GM23338 (cell line): Measurements from ENCODE around the gene PHAF1. TPM values are rescaled to one million over a fixed set of nuclear protein-coding genes. Genes with fewer than 3 reads are reported as not detected.

Source experiments
- ATAC-seq: fragments of 200-7000 bp; cut with Tn5 transposase; 3 replicates; pipeline ENCODE4 v1.9.1; 2020
- DNase-seq: peaks from one replicate; pipeline ENCODE4 v3.0.0-alpha.2; 2015; ENCODE audit warnings: low spot score
- H2AFZ ChIP-seq: fragments of 200-600 bp; sonication (generic); 2 replicates; pipeline ENCODE4 v1.8.0; 2016; ENCODE audit warnings: antibody characterized with exemption, mild to moderate bottlenecking, moderate library complexity
- H3F3A ChIP-seq: fragments of 200-600 bp; sonication (generic); replicated peaks from 2 replicates; pipeline ENCODE4 v1.8.0; 2017; ENCODE audit warnings: antibody characterized with exemption, mixed run types, low read depth
- H3K27ac ChIP-seq: fragments of 200-600 bp; sonication (generic); 2 replicates; pipeline ENCODE4 v1.6.1; 2016; ENCODE audit warnings: low read depth
- H3K27me3 ChIP-seq: fragments of 200-600 bp; sonication (generic); 2 replicates; pipeline ENCODE4 v1.8.0; 2016; ENCODE audit warnings: mild to moderate bottlenecking, mixed run types, moderate library complexity; ENCODE audit not compliant: insufficient read depth
- H3K36me3 ChIP-seq: fragments of 200-600 bp; sonication (generic); 2 replicates; pipeline ENCODE4 v1.8.0; 2016; ENCODE audit warnings: mild to moderate bottlenecking; ENCODE audit not compliant: insufficient read depth
- H3K4me1 ChIP-seq: fragments of 200-600 bp; sonication (generic); 2 replicates; pipeline ENCODE4 v1.8.0; 2016; ENCODE audit warnings: mild to moderate bottlenecking, moderate library complexity; ENCODE audit not compliant: insufficient read depth
- H3K4me2 ChIP-seq: fragments of 200-600 bp; sonication (generic); 2 replicates; pipeline ENCODE4 v1.7.1; 2017; ENCODE audit warnings: mixed run types
- H3K4me3 ChIP-seq: fragments of 200-600 bp; sonication (generic); 2 replicates; pipeline ENCODE4 v1.6.1; 2016; ENCODE audit warnings: mixed run types
- H3K79me2 ChIP-seq: fragments of 200-600 bp; sonication (generic); replicated peaks from 2 replicates; pipeline ENCODE4 v1.8.0; 2017; ENCODE audit warnings: mild to moderate bottlenecking; ENCODE audit not compliant: insufficient read depth
- H3K9me2 ChIP-seq: fragments of 200-600 bp; sonication (generic); 2 replicates; pipeline ENCODE4 v1.8.0; 2017; ENCODE audit not compliant: insufficient read depth
- H4K20me1 ChIP-seq: fragments of 200-600 bp; sonication (generic); replicated peaks from 2 replicates; pipeline ENCODE4 v1.8.0; 2017; ENCODE audit warnings: mild to moderate bottlenecking; ENCODE audit not compliant: insufficient read depth
- H3K27ac Mint-ChIP-seq: 2 replicates; pipeline ENCODE4 v1.8.0; 2020; ENCODE audit warnings: inconsistent platforms, mild to moderate bottlenecking, moderate library complexity, mixed read lengths
- H3K27me3 Mint-ChIP-seq: 3 replicates; pipeline ENCODE4 v1.8.0; 2022; ENCODE audit warnings: low read depth, mild to moderate bottlenecking, moderate library complexity, mixed read lengths, inconsistent platforms; ENCODE audit not compliant: insufficient read depth, poor library complexity
- H3K36me3 Mint-ChIP-seq: 3 replicates; pipeline ENCODE4 v1.8.0; 2021; ENCODE audit warnings: low read depth, mild to moderate bottlenecking, inconsistent platforms, moderate library complexity, mixed read lengths
- H3K4me1 Mint-ChIP-seq: 3 replicates; pipeline ENCODE4 v1.8.0; 2020; ENCODE audit warnings: mild to moderate bottlenecking, inconsistent platforms, mixed read lengths
- H3K4me3 Mint-ChIP-seq: 3 replicates; pipeline ENCODE4 v1.8.0; 2021; ENCODE audit warnings: moderate library complexity, mild to moderate bottlenecking, inconsistent platforms, mixed read lengths
- H3K9me3 Mint-ChIP-seq: 3 replicates; pipeline ENCODE4 v1.8.0; 2020; ENCODE audit warnings: moderate library complexity, mild to moderate bottlenecking, inconsistent platforms, mixed read lengths
- CREB1 ChIP-seq: fragments of 250-450 bp; sonication (Bioruptor Pico); IDR thresholded peaks from 2 replicates; pipeline ENCODE4 v1.5.0; 2020; ENCODE audit warnings: low read depth, mild to moderate bottlenecking, moderate library complexity
- CTCF ChIP-seq, 2 experiments: fragments of 200-600 bp in 1 of 2; sonication (generic) in 1 of 2; conservative IDR thresholded peaks; 2 replicates each; pipeline versions ENCODE4 v1.5.1 to v1.6.1; 2016 to 2017; ENCODE audit warnings: antibody characterized with exemption in 2 of 2, low read depth in 2 of 2, mild to moderate bottlenecking in 2 of 2, moderate library complexity in 1 of 2
- REST ChIP-seq: IDR thresholded peaks from one replicate; pipeline ENCODE4 v1.6.1; 2018; ENCODE audit warnings: antibody characterized with exemption; ENCODE audit not compliant: unreplicated experiment
- STAT1 ChIP-seq: IDR thresholded peaks from one replicate; pipeline ENCODE4 v1.6.1; 2016; ENCODE audit warnings: antibody characterized with exemption; ENCODE audit not compliant: unreplicated experiment
- polyA plus RNA-seq: library from polyadenylated mRNA; unstranded; fragments of >200 nt; fragmentation: Nextera tagmentation; extraction: Ambion mirVana; gene quantifications from 2 replicates; pipeline ENCODE4 v1.2.1, GENCODE V29; 2016
- total RNA-seq: library from RNA; depleted of rRNA; stranded (reverse); fragments of >200 nt; shearing (Covaris generic); gene quantifications from 2 replicates; pipeline ENCODE4 v1.2.3, GENCODE V29; 2014

PHAF1 gene
- total and polyA plus RNA-seq, 2 experiments from 2014 or later = 14.7 to 35.9 TPM

- Histone ChIP-seq H4K20me1 (no peaks in the 10 kb centered on the region), H3K4me1 (peaks cover 18% of the 10 kb centered on the region), H3K9me2 (no peaks in the 10 kb centered on the region), H3F3A (0 out of 2 replicates have a peak, but pooled peaks cover 3% of the 10 kb centered on the region), H3K27me3 (peaks cover 28% of the 10 kb centered on the region), H3K79me2 (peaks cover 10% of the 10 kb centered on the region), H2AFZ (no peak overlapping the region), H3K36me3 (no peaks in the 10 kb centered on the region), H3K4me3 (no peak overlapping the region), H3K27ac (no peak overlapping the region), H3K4me2 (no peak overlapping the region)
- Mint-ChIP-seq H3K9me3 (no peaks in the 10 kb centered on the region; the same call in 2 of the 3 replicates), H3K27ac (no peak overlapping the region), H3K4me3 (no peak overlapping the region), H3K36me3 (no peaks in the 10 kb centered on the region; the same call in 2 of the 3 replicates), H3K4me1 (peaks cover 22% of the 10 kb centered on the region), H3K27me3 (peaks cover 30% of the 10 kb centered on the region)
- DNase-seq = no peak
- no peak for TF ChIP-seq STAT1
- ATAC-seq = no peak
These were observed 77.6 kb downstream of the PHAF1 start for GRCh38 chr16:67187175-67187890.

- no peaks in the 10 kb centered on the region; the same call in 2 of the 3 replicates for H3K9me3 Mint-ChIP-seq
- no peak overlapping the region for H3K27ac Mint-ChIP-seq
- Histone ChIP-seq H4K20me1 (peaks cover 6% of the 10 kb centered on the region), H3K4me2 (no peak overlapping the region), H3K4me1 (peaks cover 18% of the 10 kb centered on the region; the same call in 1 of the 2 replicates), H3K27ac (no peak overlapping the region), H3F3A (0 out of 2 replicates have a peak, but pooled peaks cover 6% of the 10 kb centered on the region), H2AFZ (no peak overlapping the region), H3K4me3 (no peak overlapping the region), H3K36me3 (no peaks in the 10 kb centered on the region), H3K27me3 (peaks cover 28% of the 10 kb centered on the region), H3K79me2 (peaks cover 12% of the 10 kb centered on the region), H3K9me2 (no peaks in the 10 kb centered on the region)
- peaks cover 32% of the 10 kb centered on the region for H3K27me3 Mint-ChIP-seq
- H3K4me1 Mint-ChIP-seq = peaks cover 28% of the 10 kb centered on the region
- no peak overlapping the region for H3K4me3 Mint-ChIP-seq
- peaks cover 5% of the 10 kb centered on the region; the same call in 2 of the 3 replicates for H3K36me3 Mint-ChIP-seq
- no peak for TF ChIP-seq CTCF (conservative IDR thresholded peaks at IDR 0.05; ENCODE audit: low read depth in 2 of 2)
- TF ChIP-seq REST = no peak
- TF ChIP-seq CREB1 (CRISPR knock-in tag) = no peak
- no peak for ATAC-seq
- no peak for DNase-seq
These were observed 78.6 kb downstream of the PHAF1 start for GRCh38 chr16:67188323-67188722.
